Activated CD4-positive, CD25-positive, alpha-beta regulatory T cell treated with anti-CD3 and anti-CD28 coated beads, Interleukin-2, amount 50 U/mL, for 24 hours (primary cell): Measurements from ENCODE around the gene FASTKD2.

Experiments used
- ATAC-seq, 2 donors: fragments of 150-1000 bp; cut with Tn5 transposase; one replicate each; pipeline ENCODE4 v1.10.0; 2021; ENCODE audit warnings: mild to moderate bottlenecking in 1 of 2, moderate library complexity in 1 of 2

FASTKD2 gene

GRCh38 chr2:206840999-206841398 lies 75.6 kb downstream of the FASTKD2 start:
- ATAC-seq: no peak
